KMS-11 (cell line): ENCODE data around the gene PGM2L1.

Source experiments
- H2AFZ ChIP-seq: fragments of 200-600 bp; sonication (generic); 2 replicates; pipeline ENCODE4 v1.6.1; 2016; ENCODE audit warnings: antibody characterized with exemption, mixed run types, low read depth
- H3K27ac ChIP-seq: fragments of 200-600 bp; sonication (generic); 2 replicates; pipeline ENCODE4 v1.6.1; 2016; ENCODE audit warnings: mild to moderate bottlenecking, mixed run types
- H3K27me3 ChIP-seq: fragments of 200-600 bp; sonication (generic); 2 replicates; pipeline ENCODE4 v1.6.1; 2017; ENCODE audit warnings: mild to moderate bottlenecking, low read depth, mixed run types, moderate library complexity; ENCODE audit not compliant: insufficient read depth
- H3K36me3 ChIP-seq: fragments of 200-600 bp; sonication (generic); 2 replicates; pipeline ENCODE4 v1.6.1; 2017; ENCODE audit warnings: mild to moderate bottlenecking, mixed run types; ENCODE audit not compliant: insufficient read depth
- H3K4me1 ChIP-seq: fragments of 200-600 bp; sonication (generic); 2 replicates; pipeline ENCODE4 v1.6.1; 2016; ENCODE audit warnings: mild to moderate bottlenecking, low read depth, mixed run types; ENCODE audit not compliant: poor library complexity, severe bottlenecking
- H3K4me2 ChIP-seq: fragments of 200-600 bp; sonication (generic); 2 replicates; pipeline ENCODE4 v1.7.0; 2016; ENCODE audit warnings: mild to moderate bottlenecking, mixed run types
- H3K4me3 ChIP-seq: fragments of 200-600 bp; sonication (generic); IDR thresholded peaks from 2 replicates; pipeline ENCODE4 v1.6.1; 2017; ENCODE audit warnings: low read depth, low read length, mixed read lengths; ENCODE audit not compliant: insufficient read depth
- H3K79me2 ChIP-seq: fragments of 200-600 bp; sonication (generic); 2 replicates; pipeline ENCODE4 v1.6.1; 2016; ENCODE audit warnings: low read depth, mixed run types; ENCODE audit not compliant: insufficient read depth
- H3K9ac ChIP-seq: fragments of 200-600 bp; sonication (generic); 2 replicates; pipeline ENCODE4 v1.6.1; 2016; ENCODE audit warnings: mild to moderate bottlenecking, mixed run types
- H4K20me1 ChIP-seq: fragments of 200-600 bp; sonication (generic); 2 replicates; pipeline ENCODE4 v1.6.1; 2016; ENCODE audit warnings: mild to moderate bottlenecking, mixed run types; ENCODE audit not compliant: insufficient read depth
- TF ChIP-seq, protein P1 (sequence below): fragments of 200-600 bp; sonication (generic); conservative IDR thresholded peaks from 2 replicates; pipeline ENCODE4 v1.6.1; 2017; ENCODE audit warnings: low read depth, mild to moderate bottlenecking, antibody characterized with exemption, low read length, moderate library complexity, mixed read lengths

PGM2L1 gene

DNA sequence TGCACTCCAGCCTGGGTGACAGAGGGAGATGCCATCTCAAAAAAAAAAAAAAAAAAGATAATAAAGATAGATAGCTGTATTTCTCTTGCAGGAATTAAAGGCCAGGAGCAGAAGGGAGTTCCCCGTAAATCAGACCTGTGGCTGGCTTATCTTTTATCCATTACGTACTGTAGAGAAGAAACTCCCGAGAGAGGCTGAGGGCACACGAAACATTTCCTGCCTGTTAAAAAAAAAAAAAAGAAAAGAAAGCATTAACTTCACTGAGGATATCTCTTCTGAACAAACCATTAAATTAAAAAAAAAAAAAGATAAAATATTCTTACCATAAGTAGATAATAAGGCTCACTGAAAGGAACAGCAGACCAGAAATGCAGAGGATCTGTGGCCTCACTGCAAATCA lies 109.3 kb downstream of the PGM2L1 start:
- H3K36me3 ChIP-seq = no peaks in the 10 kb centered on the region
- no peaks in the 10 kb centered on the region for H3K27me3 ChIP-seq
- no peak overlapping the region for H3K9ac ChIP-seq
- no peak overlapping the region for H2AFZ ChIP-seq
- H3K4me3 ChIP-seq = no peak overlapping the region
- H3K4me2 ChIP-seq = no peak overlapping the region
- no peaks in the 10 kb centered on the region for H3K79me2 ChIP-seq
- H3K27ac ChIP-seq = no peak overlapping the region
- H4K20me1 ChIP-seq = no peaks in the 10 kb centered on the region
- no peaks in the 10 kb centered on the region for H3K4me1 ChIP-seq
- TF ChIP-seq, protein P1, sequence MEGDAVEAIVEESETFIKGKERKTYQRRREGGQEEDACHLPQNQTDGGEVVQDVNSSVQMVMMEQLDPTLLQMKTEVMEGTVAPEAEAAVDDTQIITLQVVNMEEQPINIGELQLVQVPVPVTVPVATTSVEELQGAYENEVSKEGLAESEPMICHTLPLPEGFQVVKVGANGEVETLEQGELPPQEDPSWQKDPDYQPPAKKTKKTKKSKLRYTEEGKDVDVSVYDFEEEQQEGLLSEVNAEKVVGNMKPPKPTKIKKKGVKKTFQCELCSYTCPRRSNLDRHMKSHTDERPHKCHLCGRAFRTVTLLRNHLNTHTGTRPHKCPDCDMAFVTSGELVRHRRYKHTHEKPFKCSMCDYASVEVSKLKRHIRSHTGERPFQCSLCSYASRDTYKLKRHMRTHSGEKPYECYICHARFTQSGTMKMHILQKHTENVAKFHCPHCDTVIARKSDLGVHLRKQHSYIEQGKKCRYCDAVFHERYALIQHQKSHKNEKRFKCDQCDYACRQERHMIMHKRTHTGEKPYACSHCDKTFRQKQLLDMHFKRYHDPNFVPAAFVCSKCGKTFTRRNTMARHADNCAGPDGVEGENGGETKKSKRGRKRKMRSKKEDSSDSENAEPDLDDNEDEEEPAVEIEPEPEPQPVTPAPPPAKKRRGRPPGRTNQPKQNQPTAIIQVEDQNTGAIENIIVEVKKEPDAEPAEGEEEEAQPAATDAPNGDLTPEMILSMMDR = no peak

DNA sequence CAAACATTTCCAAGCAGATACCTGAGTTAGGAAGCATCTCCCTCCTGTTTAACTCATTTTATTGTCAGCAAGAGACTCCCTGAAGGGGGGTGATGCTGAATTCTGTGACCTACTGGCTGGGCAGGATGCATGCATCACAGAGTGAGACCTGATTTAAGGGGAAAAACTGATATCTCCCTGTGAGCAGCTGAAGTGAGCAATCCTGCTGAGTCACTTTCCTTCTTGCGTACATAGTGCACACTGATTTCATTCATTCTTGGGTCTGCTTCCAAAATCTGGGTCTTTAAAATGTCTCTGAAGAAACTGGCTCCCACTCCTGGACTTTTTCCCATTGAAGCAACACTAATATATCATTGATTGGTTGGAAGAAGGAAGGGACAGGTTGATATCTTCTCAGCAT lies 110.1 kb downstream of the PGM2L1 start:
- no peak overlapping the region for H3K27ac ChIP-seq
- no peaks in the 10 kb centered on the region for H3K79me2 ChIP-seq
- H3K9ac ChIP-seq = no peak overlapping the region
- no peak overlapping the region for H3K4me2 ChIP-seq
- no peak overlapping the region for H3K4me3 ChIP-seq
- no peak overlapping the region for H2AFZ ChIP-seq
- TF ChIP-seq, protein P1 = no peak
- H4K20me1 ChIP-seq = no peaks in the 10 kb centered on the region
- no peaks in the 10 kb centered on the region for H3K27me3 ChIP-seq
- no peaks in the 10 kb centered on the region for H3K36me3 ChIP-seq
- H3K4me1 ChIP-seq = no peaks in the 10 kb centered on the region

DNA sequence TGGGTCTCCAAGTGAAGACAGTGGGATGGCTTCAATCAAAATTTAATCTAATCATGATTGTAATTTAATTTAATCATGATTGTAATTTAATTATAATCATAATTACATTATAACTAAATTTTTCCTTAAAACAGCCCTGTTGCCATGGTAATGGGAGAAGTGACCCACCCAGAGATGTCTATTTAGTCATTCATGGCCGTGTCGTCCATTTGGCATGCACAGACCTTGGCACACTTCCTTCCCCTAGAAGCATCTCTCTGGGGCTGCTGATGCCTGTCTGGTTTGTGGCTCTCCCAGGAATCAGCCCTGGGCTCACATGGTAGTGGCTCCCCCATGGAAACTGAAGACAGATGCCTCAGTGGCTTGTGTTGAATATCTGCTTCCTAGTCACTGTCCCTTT lies 113.8 kb downstream of the PGM2L1 start:
- H3K4me3 ChIP-seq = no peak overlapping the region
- H3K79me2 ChIP-seq = no peaks in the 10 kb centered on the region
- H4K20me1 ChIP-seq = no peaks in the 10 kb centered on the region
- no peaks in the 10 kb centered on the region for H3K36me3 ChIP-seq
- no peak overlapping the region for H3K27ac ChIP-seq
- TF ChIP-seq, protein P1 = no peak
- no peaks in the 10 kb centered on the region for H3K27me3 ChIP-seq
- H2AFZ ChIP-seq = no peak overlapping the region
- no peak overlapping the region for H3K4me2 ChIP-seq
- H3K4me1 ChIP-seq = no peaks in the 10 kb centered on the region
- H3K9ac ChIP-seq = no peak overlapping the region

DNA sequence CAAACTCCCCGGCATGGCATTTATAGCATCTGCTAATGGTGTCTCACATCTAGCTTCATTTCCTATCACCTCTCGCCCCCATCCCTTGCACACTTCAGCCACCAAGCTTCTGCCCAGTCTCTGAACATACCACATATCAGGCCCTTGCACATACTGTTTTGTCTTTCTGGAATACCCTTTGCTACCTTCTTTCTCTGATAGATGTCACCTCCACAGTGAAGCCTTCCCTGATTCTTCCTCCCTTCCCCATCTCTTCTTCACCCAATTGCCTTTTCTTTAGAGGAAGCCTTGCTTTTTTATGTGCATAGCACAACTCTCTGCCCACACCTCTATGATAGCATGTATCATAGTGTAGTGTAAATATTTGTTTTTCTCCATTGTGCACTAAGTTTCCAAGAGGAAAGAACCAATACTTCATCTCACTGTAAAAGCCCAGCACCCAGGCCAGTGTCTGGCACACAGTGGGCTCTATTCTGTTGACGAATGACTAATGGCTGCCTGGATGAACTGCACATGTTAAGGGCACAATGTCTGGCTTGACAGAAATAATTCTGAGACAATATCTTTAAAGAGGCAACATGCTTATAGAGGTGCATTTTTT lies 114.6 kb downstream of the PGM2L1 start:
- Histone ChIP-seq H3K27ac (no peak overlapping the region), H3K4me2 (no peak overlapping the region), H3K4me3 (no peak overlapping the region), H3K9ac (no peak overlapping the region), H3K79me2 (no peaks in the 10 kb centered on the region), H3K27me3 (no peaks in the 10 kb centered on the region), H4K20me1 (no peaks in the 10 kb centered on the region), H3K4me1 (no peaks in the 10 kb centered on the region), H3K36me3 (no peaks in the 10 kb centered on the region), H2AFZ (no peak overlapping the region)
- TF ChIP-seq, protein P1 = no peak
